Activated T-helper 17 cell treated with anti-CD3 and anti-CD28 coated beads, Interleukin-2, amount 50 U/mL, for 72 hours (primary cell): ENCODE results near the gene BNIP2. TPM values are rescaled to one million over a fixed set of nuclear protein-coding genes. Genes with fewer than 3 reads are reported as not detected.
"Not testable (repeated sequence)": the region's sequence is repeated elsewhere in the genome, so short reads cannot be mapped to it uniquely, and the experiment has no call there.

ENCODE experiments used
- ATAC-seq: fragments of 150-1000 bp; cut with Tn5 transposase; replicated peaks from 2 replicates; pipeline ENCODE4 v1.10.0; 2021; ENCODE audit warnings: mild to moderate bottlenecking, moderate library complexity
- H3K27ac Mint-ChIP-seq: one replicate; pipeline ENCODE4 v1.8.0; 2022; ENCODE audit warnings: mixed read lengths
- H3K27me3 Mint-ChIP-seq: one replicate; pipeline ENCODE4 v1.8.0; 2022; ENCODE audit warnings: mixed read lengths
- H3K36me3 Mint-ChIP-seq: one replicate; pipeline ENCODE4 v1.8.0; 2022; ENCODE audit warnings: low read depth, mild to moderate bottlenecking, mixed read lengths
- H3K4me1 Mint-ChIP-seq: one replicate; pipeline ENCODE4 v1.8.0; 2022; ENCODE audit warnings: mixed read lengths
- H3K4me3 Mint-ChIP-seq: one replicate; pipeline ENCODE4 v1.8.0; 2022; ENCODE audit warnings: mild to moderate bottlenecking, mixed read lengths
- H3K9me3 Mint-ChIP-seq: one replicate; pipeline ENCODE4 v1.8.0; 2022; ENCODE audit warnings: mixed read lengths
- total RNA-seq, 2 donors: library from RNA; stranded (reverse); gene quantifications; one replicate each; pipeline ENCODE4 v1.2.3, GENCODE V29; 2022

Gene BNIP2
- total RNA-seq, 2 donors from 2014 or later, result 46.5 to 59.2 TPM

DNA sequence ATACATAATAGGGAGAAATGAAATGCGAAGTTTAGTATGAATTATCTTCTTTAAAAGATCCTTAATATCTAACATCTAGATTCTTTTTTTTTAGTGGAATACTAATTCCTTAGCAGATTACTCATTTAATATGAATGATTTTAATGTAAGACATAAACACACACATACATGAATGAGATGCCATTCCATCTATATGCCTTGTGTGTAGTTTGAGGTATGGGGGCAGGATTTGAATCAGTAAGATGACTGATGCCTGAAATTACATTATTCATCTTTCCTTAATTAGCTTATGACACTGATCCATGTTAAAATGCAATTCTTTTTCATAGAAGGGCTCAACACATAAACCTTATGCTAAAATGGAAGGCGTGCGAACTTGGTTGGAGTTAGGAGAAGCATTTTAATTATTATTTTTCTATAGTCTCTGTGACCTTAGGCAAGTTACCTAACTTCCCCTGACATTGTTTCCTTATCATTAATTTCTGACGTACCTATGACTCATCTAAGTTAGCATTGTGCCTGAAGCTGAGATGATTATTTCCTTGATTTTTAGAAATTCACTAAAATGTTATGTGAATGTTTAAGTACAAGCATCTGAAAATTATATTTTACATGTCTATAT is 10.8 kb upstream of the BNIP2 start:
- ATAC-seq, result no peak
- H3K36me3 Mint-ChIP-seq, result no peaks in the 10 kb centered on the region
- no peaks in the 10 kb centered on the region for H3K9me3 Mint-ChIP-seq
- H3K4me3 Mint-ChIP-seq, result no peak overlapping the region
- no peaks in the 10 kb centered on the region for H3K4me1 Mint-ChIP-seq
- H3K27me3 Mint-ChIP-seq, result no peaks in the 10 kb centered on the region
- H3K27ac Mint-ChIP-seq, result no peak overlapping the region

DNA sequence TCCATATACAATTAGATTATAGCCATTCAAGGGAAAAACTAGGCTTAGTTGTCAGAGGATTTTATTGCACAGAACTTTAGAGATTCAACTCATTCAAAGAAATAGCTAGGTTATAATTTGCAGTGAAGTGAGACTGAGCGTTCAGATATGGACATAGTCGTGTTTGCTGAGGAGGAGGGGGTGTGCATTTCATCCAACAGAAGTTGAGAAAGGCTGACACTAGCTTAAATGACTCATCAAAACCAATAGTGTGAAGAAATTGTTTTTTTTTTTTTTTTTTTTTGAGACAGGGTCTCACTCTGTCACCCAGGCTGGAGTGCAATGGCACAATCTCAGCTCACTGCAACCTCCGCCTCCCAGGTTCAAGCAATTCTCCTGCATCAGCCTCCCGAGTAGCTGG is 8.9 kb upstream of the BNIP2 start:
- ATAC-seq, H3K36me3 Mint-ChIP-seq, H3K27me3 Mint-ChIP-seq, H3K4me1 Mint-ChIP-seq, H3K27ac Mint-ChIP-seq, H3K4me3 Mint-ChIP-seq, H3K9me3 Mint-ChIP-seq: not testable (repeated sequence)

GRCh38 chr15:59696332-59696731 is 7.2 kb upstream of the BNIP2 start:
- Mint-ChIP-seq H3K4me1 (no peaks in the 10 kb centered on the region), H3K27me3 (no peaks in the 10 kb centered on the region), H3K36me3 (no peaks in the 10 kb centered on the region), H3K4me3 (no peak overlapping the region), H3K27ac (no peak overlapping the region), H3K9me3 (no peaks in the 10 kb centered on the region)
- no peak for ATAC-seq

- no peak overlapping the region for H3K27ac Mint-ChIP-seq
- H3K9me3 Mint-ChIP-seq, result no peaks in the 10 kb centered on the region
- H3K27me3 Mint-ChIP-seq, result no peaks in the 10 kb centered on the region
- H3K4me3 Mint-ChIP-seq, result no peak overlapping the region
- no peak for ATAC-seq
- peaks cover 1% of the 10 kb centered on the region for H3K4me1 Mint-ChIP-seq
- no peaks in the 10 kb centered on the region for H3K36me3 Mint-ChIP-seq
These were observed 5.7 kb upstream of the BNIP2 start for GRCh38 chr15:59694779-59695178.

DNA sequence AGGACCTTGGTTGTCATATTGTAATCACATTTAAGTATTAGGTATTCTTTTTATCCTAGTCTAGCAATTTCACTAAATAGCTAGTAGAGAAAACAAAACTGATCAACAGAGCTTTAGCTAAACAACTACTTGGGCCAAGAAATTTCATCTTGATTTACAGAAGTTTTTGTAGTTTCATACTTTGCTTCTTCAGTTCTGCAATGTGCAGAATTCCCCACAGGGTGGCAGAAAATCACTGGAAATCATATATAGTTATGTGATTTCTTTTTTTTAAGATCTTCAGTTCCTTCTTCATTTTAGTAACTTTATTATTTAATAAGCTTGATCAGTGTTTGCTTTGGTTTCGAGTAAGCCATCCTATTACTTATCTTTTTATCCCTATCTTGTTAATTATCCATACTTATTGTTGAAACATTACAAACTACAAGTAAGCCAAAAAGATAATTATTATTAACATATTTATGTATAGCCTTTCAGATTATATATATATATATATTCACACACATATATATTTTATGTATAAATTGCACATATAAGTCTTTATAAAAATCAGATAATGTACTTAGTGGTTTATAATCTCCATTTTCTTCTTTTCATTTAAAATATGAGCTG is 2.2 kb upstream of the BNIP2 start:
- ATAC-seq, result no peak
- no peaks in the 10 kb centered on the region for H3K9me3 Mint-ChIP-seq
- H3K27me3 Mint-ChIP-seq, result no peaks in the 10 kb centered on the region
- peak overlapping the region; percentile 95 for H3K4me3 Mint-ChIP-seq
- H3K4me1 Mint-ChIP-seq, result peaks cover 15% of the 10 kb centered on the region
- peak overlapping the region; percentile 85 for H3K27ac Mint-ChIP-seq
- peaks cover 24% of the 10 kb centered on the region for H3K36me3 Mint-ChIP-seq

- peaks cover 26% of the 10 kb centered on the region for H3K4me1 Mint-ChIP-seq
These were observed 611 bp upstream of the BNIP2 start for GRCh38 chr15:59689626-59690236.

DNA sequence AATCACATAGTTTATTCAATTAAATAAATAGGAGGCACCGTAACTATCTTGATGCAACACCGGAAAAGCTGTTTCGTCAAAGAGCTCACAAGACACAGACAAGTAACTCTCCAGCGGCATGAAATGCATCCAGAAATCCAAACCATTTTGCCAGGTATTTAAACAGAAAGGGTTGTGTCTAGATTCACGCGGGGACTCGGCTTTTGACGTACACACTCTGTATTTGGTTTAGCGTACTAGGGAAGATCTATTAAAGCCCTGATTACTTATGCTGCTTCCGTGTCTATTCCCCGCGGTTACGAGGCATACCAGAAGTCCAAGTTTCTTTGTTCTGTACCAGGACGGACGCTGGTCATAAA is 718 bp downstream of the BNIP2 start:
- Mint-ChIP-seq H3K36me3 (peaks cover 49% of the 10 kb centered on the region), H3K27me3 (no peaks in the 10 kb centered on the region), H3K4me3 (peak overlapping the region; percentile 95), H3K4me1 (peaks cover 26% of the 10 kb centered on the region), H3K27ac (peak overlapping the region; percentile 98), H3K9me3 (no peaks in the 10 kb centered on the region)
- peak; percentile 8 for ATAC-seq

More at GRCh38 chr15:59689626-59690236, 611 bp upstream of the BNIP2 start:
- H3K27ac Mint-ChIP-seq, result peak overlapping the region; percentile 98
- H3K27me3 Mint-ChIP-seq, result no peaks in the 10 kb centered on the region
- peaks cover 37% of the 10 kb centered on the region for H3K36me3 Mint-ChIP-seq
- peak; percentile 38 for ATAC-seq
- H3K9me3 Mint-ChIP-seq, result no peaks in the 10 kb centered on the region
- H3K4me3 Mint-ChIP-seq, result peak overlapping the region; percentile 95

DNA sequence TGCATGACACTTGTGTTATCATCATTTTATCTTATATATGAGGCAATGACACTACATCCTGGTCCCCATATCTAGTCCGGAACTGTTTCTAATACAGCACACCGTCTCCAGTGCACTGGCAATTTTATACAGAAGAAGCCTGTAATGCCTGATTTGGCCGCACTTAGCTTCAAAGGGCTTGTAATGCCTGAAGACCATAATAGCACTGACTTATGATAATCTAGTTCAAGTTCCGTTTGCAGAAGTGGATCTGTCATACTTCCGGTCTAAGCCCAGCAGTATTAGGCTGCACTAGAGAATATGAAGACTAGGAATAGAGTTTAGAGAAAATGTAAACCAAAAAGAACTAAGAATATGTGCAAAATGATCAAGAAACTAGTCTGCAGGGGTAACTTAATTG is 1.3 kb downstream of the BNIP2 start:
- H3K4me1 Mint-ChIP-seq, result peaks cover 26% of the 10 kb centered on the region

DNA sequence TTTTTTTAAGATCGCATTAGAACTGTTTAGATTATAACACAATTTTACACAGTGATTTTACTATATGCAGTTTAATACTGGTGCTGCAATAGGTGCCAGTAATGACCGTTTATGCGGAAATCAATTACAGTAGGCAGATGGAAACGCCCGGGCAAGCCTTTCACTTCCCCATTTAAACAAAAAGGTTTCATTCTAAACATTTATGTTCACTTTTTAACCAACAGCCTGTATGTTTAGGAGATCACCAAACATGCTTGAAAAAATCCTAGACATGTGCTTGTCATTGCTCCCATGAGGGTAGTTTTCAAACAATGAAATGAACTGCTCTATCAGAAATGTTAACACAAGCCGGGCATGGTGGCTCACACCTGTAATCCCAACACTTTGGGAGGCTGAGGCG is 2.7 kb downstream of the BNIP2 start:
- Mint-ChIP-seq H3K4me1 (peaks cover 26% of the 10 kb centered on the region), H3K36me3 (peaks cover 69% of the 10 kb centered on the region), H3K27me3 (no peaks in the 10 kb centered on the region), H3K9me3 (no peaks in the 10 kb centered on the region), H3K4me3 (peak overlapping the region; percentile 95), H3K27ac (peak overlapping the region; percentile 77)
- no peak for ATAC-seq

More for the DNA sequence above, 1.3 kb downstream of the BNIP2 start:
- peak; percentile 28 for ATAC-seq
- H3K27ac Mint-ChIP-seq, result peak overlapping the region; percentile 98
- no peaks in the 10 kb centered on the region for H3K9me3 Mint-ChIP-seq
- peak overlapping the region; percentile 95 for H3K4me3 Mint-ChIP-seq
- H3K36me3 Mint-ChIP-seq, result peaks cover 54% of the 10 kb centered on the region
- H3K27me3 Mint-ChIP-seq, result no peaks in the 10 kb centered on the region

DNA sequence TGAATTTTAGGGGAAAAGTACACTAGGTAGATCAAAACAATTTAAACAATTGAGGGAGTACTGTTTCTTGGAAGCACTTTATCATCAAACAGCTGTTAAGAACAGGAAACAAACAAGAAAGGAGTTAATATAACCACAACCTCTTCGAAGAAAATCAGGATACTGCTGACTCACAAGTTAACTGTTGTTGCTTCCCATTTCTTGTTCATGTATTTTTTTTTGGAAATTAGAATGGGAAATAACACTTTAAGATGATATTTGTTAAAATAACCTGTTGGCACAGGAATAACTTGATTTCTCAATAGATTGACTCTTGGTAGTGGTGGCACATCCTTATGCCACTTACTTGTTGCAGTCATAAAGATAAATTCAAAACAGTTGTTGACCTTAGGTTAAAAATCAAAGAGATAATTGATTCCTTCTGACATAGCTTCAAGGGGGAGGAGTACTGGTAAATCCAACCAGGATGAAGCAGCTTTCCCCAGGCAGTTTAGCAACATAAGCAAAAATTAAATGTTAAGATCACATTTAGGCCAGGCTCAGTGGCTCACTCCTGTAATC is 3.3 kb downstream of the BNIP2 start:
- Mint-ChIP-seq H3K27me3 (no peaks in the 10 kb centered on the region), H3K9me3 (no peaks in the 10 kb centered on the region), H3K36me3 (peaks cover 74% of the 10 kb centered on the region), H3K27ac (peak overlapping the region; percentile 77), H3K4me3 (peak overlapping the region; percentile 95), H3K4me1 (peaks cover 26% of the 10 kb centered on the region)
- no peak for ATAC-seq

DNA sequence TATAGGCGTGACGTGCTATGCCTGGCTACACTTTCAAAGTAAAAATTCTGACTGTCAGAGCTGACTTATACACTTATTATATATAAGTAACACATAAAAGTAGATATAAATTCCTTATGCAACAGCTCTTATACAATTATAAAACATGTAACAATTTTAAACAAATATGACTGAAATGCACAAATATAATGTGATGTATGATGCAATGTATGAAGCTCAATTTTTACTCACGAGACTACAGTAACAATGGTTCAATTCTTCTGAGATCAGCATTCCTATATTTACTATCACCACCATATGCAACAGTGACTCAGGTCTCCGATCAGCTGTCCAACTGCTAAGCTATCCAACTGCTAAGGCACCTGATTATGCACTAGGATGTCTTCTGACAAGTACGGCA is 8.2 kb downstream of the BNIP2 start:
- no peak for ATAC-seq
- H3K27me3 Mint-ChIP-seq, result no peaks in the 10 kb centered on the region
- H3K27ac Mint-ChIP-seq, result no peak overlapping the region
- H3K36me3 Mint-ChIP-seq, result peaks cover 96% of the 10 kb centered on the region
- H3K4me1 Mint-ChIP-seq, result peaks cover 6% of the 10 kb centered on the region
- no peaks in the 10 kb centered on the region for H3K9me3 Mint-ChIP-seq
- H3K4me3 Mint-ChIP-seq, result no peak overlapping the region

DNA sequence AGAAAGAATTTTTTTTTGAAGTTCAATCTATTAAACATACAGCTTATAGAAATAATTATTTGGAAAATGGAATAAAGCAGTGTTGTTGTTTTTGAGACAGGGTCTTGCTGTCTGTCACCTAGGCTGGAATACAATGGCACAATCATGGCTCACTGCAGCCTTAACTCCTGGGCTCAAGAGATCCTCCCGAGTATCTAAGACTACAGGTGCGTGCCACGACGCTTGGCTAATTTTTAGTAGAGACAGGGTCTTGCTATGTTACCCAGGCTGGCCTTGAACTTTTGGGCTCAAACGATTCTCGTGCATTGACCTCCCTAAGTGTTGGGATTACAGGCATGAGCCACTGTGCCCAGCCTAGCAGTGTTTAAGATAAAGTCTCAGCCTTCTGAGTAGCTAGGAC is 8.8 kb downstream of the BNIP2 start:
- Mint-ChIP-seq H3K27me3 (no peaks in the 10 kb centered on the region), H3K4me3 (no peak overlapping the region), H3K4me1 (peaks cover 1% of the 10 kb centered on the region), H3K27ac (no peak overlapping the region), H3K9me3 (no peaks in the 10 kb centered on the region), H3K36me3 (peaks cover 96% of the 10 kb centered on the region)
- no peak for ATAC-seq

- Mint-ChIP-seq H3K4me3 (no peak overlapping the region), H3K36me3 (peaks cover 99% of the 10 kb centered on the region), H3K4me1 (no peaks in the 10 kb centered on the region), H3K27ac (peak overlapping the region; percentile 75), H3K9me3 (no peaks in the 10 kb centered on the region), H3K27me3 (no peaks in the 10 kb centered on the region)
- no peak for ATAC-seq
These were observed 10.5 kb downstream of the BNIP2 start for GRCh38 chr15:59678620-59679019.

DNA sequence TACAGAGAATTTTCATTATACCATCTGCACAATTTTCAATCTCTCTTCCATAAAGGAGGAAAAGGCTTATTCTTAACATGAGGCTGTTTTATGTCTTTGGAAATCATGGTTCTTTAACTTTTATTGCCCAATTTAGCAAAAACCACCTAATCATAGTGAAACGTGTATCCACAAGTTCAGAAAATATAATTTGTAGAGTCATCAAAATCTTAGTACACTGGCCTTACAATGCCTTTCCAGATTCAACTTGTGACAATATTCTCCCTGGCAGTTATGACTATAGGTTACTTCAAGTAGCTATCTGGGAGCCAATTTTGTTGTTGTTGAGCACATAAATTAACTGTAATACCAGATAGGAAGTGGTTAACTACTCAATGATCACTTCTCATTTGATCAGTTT is 10.9 kb downstream of the BNIP2 start:
- H3K9me3 Mint-ChIP-seq, result no peaks in the 10 kb centered on the region
- H3K36me3 Mint-ChIP-seq, result peaks cover 100% of the 10 kb centered on the region
- no peak for ATAC-seq
- no peak overlapping the region for H3K4me3 Mint-ChIP-seq
- no peaks in the 10 kb centered on the region for H3K27me3 Mint-ChIP-seq
- peak overlapping the region; percentile 75 for H3K27ac Mint-ChIP-seq
- H3K4me1 Mint-ChIP-seq, result no peaks in the 10 kb centered on the region

DNA sequence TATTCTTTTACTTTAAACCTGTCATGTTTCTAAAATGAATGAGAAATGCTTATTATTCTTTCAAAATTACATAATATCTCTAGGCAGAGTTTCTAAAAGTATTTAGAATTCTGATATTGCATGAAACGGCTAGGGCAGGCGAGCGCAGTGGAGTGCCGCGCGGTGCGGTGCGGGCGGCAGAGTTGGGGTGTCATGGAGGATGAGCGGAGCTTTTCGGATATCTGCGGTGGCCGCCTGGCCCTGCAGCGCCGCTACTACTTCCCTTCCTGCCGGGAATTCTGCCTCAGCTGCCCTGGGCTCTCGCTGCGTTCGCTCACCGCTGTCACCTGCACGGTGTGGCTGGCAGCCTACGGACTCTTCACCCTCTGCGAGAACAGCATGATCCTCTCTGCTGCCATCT is 12.6 kb downstream of the BNIP2 start:
- H3K9me3 Mint-ChIP-seq, result no peaks in the 10 kb centered on the region
- no peaks in the 10 kb centered on the region for H3K4me1 Mint-ChIP-seq
- no peak overlapping the region for H3K27ac Mint-ChIP-seq
- ATAC-seq, result no peak
- H3K36me3 Mint-ChIP-seq, result peaks cover 100% of the 10 kb centered on the region
- H3K27me3 Mint-ChIP-seq, result no peaks in the 10 kb centered on the region
- no peak overlapping the region for H3K4me3 Mint-ChIP-seq
